ENCODE data around the gene ZC3H7B. TPM values are rescaled to one million over a fixed set of nuclear protein-coding genes. Genes with fewer than 3 reads are reported as not detected.

The ZC3H7B gene
- total RNA-seq, 1 donor: 45.9 TPM

- no peak for DNase-seq (ENCODE audit: low read depth)
- TF ChIP-seq CTCF (IDR thresholded peaks at IDR 0.05; ENCODE audit: insufficient read depth, low read length): no peak
- H3K4me3 ChIP-seq (ENCODE audit: low read depth, low read length): no peak overlapping the region
Measured at GRCh38 chr22:41324821-41325528, 23.6 kb downstream of the ZC3H7B start.

- H3K4me3 ChIP-seq (ENCODE audit: low read depth, low read length): no peak overlapping the region
- DNase-seq (ENCODE audit: low read depth): no peak
- no peak for TF ChIP-seq CTCF (IDR thresholded peaks at IDR 0.05; ENCODE audit: insufficient read depth, low read length)
Measured at GRCh38 chr22:41327124-41327523, 25.8 kb downstream of the ZC3H7B start.

- no peak for DNase-seq (ENCODE audit: low read depth)
- no peak for TF ChIP-seq CTCF (IDR thresholded peaks at IDR 0.05; ENCODE audit: insufficient read depth, low read length)
- no peak overlapping the region for H3K4me3 ChIP-seq (ENCODE audit: low read depth, low read length)
Measured at GRCh38 chr22:41330169-41330568, 28.8 kb downstream of the ZC3H7B start.

GRCh38 chr22:41332217-41332939, 31.1 kb downstream of the ZC3H7B start:
- TF ChIP-seq CTCF (IDR thresholded peaks at IDR 0.05; ENCODE audit: insufficient read depth, low read length): no peak
- no peak overlapping the region for H3K4me3 ChIP-seq (ENCODE audit: low read depth, low read length)
- no peak for DNase-seq (ENCODE audit: low read depth)

GRCh38 chr22:41333806-41334205, 32.5 kb downstream of the ZC3H7B start:
- no peak for DNase-seq (ENCODE audit: low read depth)
- TF ChIP-seq CTCF (IDR thresholded peaks at IDR 0.05; ENCODE audit: insufficient read depth, low read length): no peak
- no peak overlapping the region for H3K4me3 ChIP-seq (ENCODE audit: low read depth, low read length)

GRCh38 chr22:41334215-41334614, 32.9 kb downstream of the ZC3H7B start:
- no peak for DNase-seq (ENCODE audit: low read depth)
- no peak overlapping the region for H3K4me3 ChIP-seq (ENCODE audit: low read depth, low read length)
- no peak for TF ChIP-seq CTCF (IDR thresholded peaks at IDR 0.05; ENCODE audit: insufficient read depth, low read length)

All from fibroblast of the aortic adventitia (primary cell).